Measurements from ENCODE around the gene FLYWCH2. TPM values are rescaled to one million over a fixed set of nuclear protein-coding genes. Genes with fewer than 3 reads are reported as not detected.

Gene FLYWCH2
- total and polyA plus RNA-seq, 2 of the 13 experiments (the other 11 are each of a cell fraction or from before 2014, with no cell fraction given) = 16.9 to 19.8 TPM

- no peak; the same call in 1 of the 2 replicates for TF ChIP-seq ZNF235 (CRISPR knock-in tag; IDR thresholded peaks at IDR 0.05; ENCODE audit: borderline replicate concordance)
- TF ChIP-seq ZNF670 (CRISPR knock-in tag; IDR thresholded peaks at IDR 0.05; ENCODE audit: borderline replicate concordance) = 0 out of 2 replicates have a peak, but pooled peaks have one; percentile 21
- TF ChIP-seq GMEB2 (CRISPR knock-in tag; IDR thresholded peaks at IDR 0.05; ENCODE audit: low read depth) = no peak
- no peak for TF ChIP-seq AFF4 (CRISPR knock-in tag; IDR thresholded peaks at IDR 0.05)
- TF ChIP-seq ZNF124 (CRISPR knock-in tag; IDR thresholded peaks at IDR 0.05) = no peak
- 0 out of 2 replicates have a peak, but pooled peaks have one; percentile 51 for TF ChIP-seq ZFP82 (CRISPR knock-in tag; IDR thresholded peaks at IDR 0.05; ENCODE audit: borderline replicate concordance)
- TF ChIP-seq ZNF598 (CRISPR knock-in tag; IDR thresholded peaks at IDR 0.05; ENCODE audit: borderline replicate concordance) = no peak
- TF ChIP-seq MED8 (CRISPR knock-in tag; IDR thresholded peaks at IDR 0.05; ENCODE audit: insufficient replicate concordance) = no peak
- TF ChIP-seq ZNF784 (CRISPR knock-in tag; IDR thresholded peaks at IDR 0.05; ENCODE audit: borderline replicate concordance) = no peak
- TF ChIP-seq MEF2D (CRISPR knock-in tag; IDR thresholded peaks at IDR 0.05) = no peak; the same call in 1 of the 2 replicates
- TF ChIP-seq PRDM10 (CRISPR knock-in tag; IDR thresholded peaks at IDR 0.05; ENCODE audit: low read depth) = peak; percentile 48; the same call in 1 of the 2 replicates
- TF ChIP-seq PITX1 (CRISPR knock-in tag; IDR thresholded peaks at IDR 0.05) = no peak
- TF ChIP-seq THAP7 (CRISPR knock-in tag; IDR thresholded peaks at IDR 0.05) = 0 out of 2 replicates have a peak, but pooled peaks have one; percentile 35
- TF ChIP-seq SALL2 (CRISPR knock-in tag; IDR thresholded peaks at IDR 0.05) = no peak
- no peak for TF ChIP-seq AKAP8 (CRISPR knock-in tag; IDR thresholded peaks at IDR 0.05)
- TF ChIP-seq MAFF (IDR thresholded peaks at IDR 0.05; ENCODE audit: low read depth, low read length) = no peak
- no peak for TF ChIP-seq KDM6A (CRISPR knock-in tag; IDR thresholded peaks at IDR 0.05; ENCODE audit: low read depth)
- TF ChIP-seq KMT2A (CRISPR knock-in tag; IDR thresholded peaks at IDR 0.05) = no peak; the same call in 1 of the 2 replicates
Measured at GRCh38 chr16:2881783-2882649, 999 bp upstream of the FLYWCH2 start (continued).

All from HepG2 (cell line).